H1 (cell line): Measurements from ENCODE around the gene CFAP100. TPM values are rescaled to one million over a fixed set of nuclear protein-coding genes. Genes with fewer than 3 reads are reported as not detected.

Source experiments
- CTCF ChIA-PET: fragments of 300-600 bp; sonication (Branson Sonifier 250); formaldehyde crosslinking; loops from one replicate; lab custom pipeline; 2021; ENCODE audit not compliant: partially characterized antibody; lab: Charles Lee
- POLR2A ChIA-PET: fragments of 300-600 bp; sonication (Branson Sonifier 250); formaldehyde crosslinking; loops from one replicate; lab custom pipeline; 2021; ENCODE audit warnings: inconsistent platforms; ENCODE audit not compliant: partially characterized antibody; lab: Charles Lee
- DNase-seq, 2 experiments: peaks; one replicate each; pipeline versions ENCODE4 v3.0.0 to v3.0.0-alpha.2; 2010 to 2022; ENCODE audit warnings: low spot score in 2 of 2, low read depth in 1 of 2, mixed read lengths in 1 of 2
- FAIRE-seq: peaks from 2 replicates; lab custom pipeline; 2011; peaks lifted over from hg19 to GRCh38; lab: Jason Lieb, UNC
- H2AFZ ChIP-seq: 2 replicates; pipeline ENCODE4 v1.8.1; 2012; ENCODE audit warnings: low read length, inconsistent platforms
- H2AK5ac ChIP-seq: 2 replicates; pipeline ENCODE4 v1.6.1; 2013; ENCODE audit warnings: low read depth, low read length
- H2BK120ac ChIP-seq: replicated peaks from 2 replicates; pipeline ENCODE3; 2013; ENCODE audit warnings: low read depth, low read length, inconsistent platforms
- H2BK12ac ChIP-seq: 2 replicates; pipeline ENCODE4 v1.6.1; 2013; ENCODE audit warnings: low read depth, low read length
- H2BK15ac ChIP-seq: 2 replicates; pipeline ENCODE4 v1.6.1; 2013; ENCODE audit warnings: low read length
- H2BK20ac ChIP-seq: 2 replicates; pipeline ENCODE4 v1.6.1; 2013; ENCODE audit warnings: low read length
- H2BK5ac ChIP-seq: 2 replicates; pipeline ENCODE4 v1.6.1; 2013; ENCODE audit warnings: low read depth, low read length
- H3K14ac ChIP-seq: 2 replicates; pipeline ENCODE4 v1.6.1; 2013; ENCODE audit warnings: inconsistent platforms; ENCODE audit not compliant: insufficient read length
- H3K18ac ChIP-seq: 2 replicates; pipeline ENCODE4 v1.6.1; 2013; ENCODE audit warnings: low read length; ENCODE audit errors: extremely low read depth
- H3K23ac ChIP-seq: 2 replicates; pipeline ENCODE4 v1.6.1; 2013; ENCODE audit warnings: inconsistent platforms; ENCODE audit not compliant: insufficient read length
- H3K23me2 ChIP-seq: 2 replicates; pipeline ENCODE4 v1.6.1; 2013; ENCODE audit warnings: low read depth, low read length
- H3K27ac ChIP-seq: 2 replicates; pipeline ENCODE4 v1.6.1; 2011; ENCODE audit warnings: low read depth, low read length, inconsistent platforms
- H3K27me3 ChIP-seq, 4 experiments: replicated peaks in 1 of 4; 1 replicate in 1 of 4; 2 replicates in 3 of 4; pipeline versions ENCODE4 v1.6.1 to v1.8.1; 2011 to 2013; ENCODE audit warnings: low read length in 3 of 4, mild to moderate bottlenecking in 3 of 4, inconsistent platforms in 2 of 4, mixed read lengths in 2 of 4, moderate library complexity in 1 of 4; ENCODE audit not compliant: control insufficient read depth in 3 of 4, insufficient read depth in 3 of 4; ENCODE audit errors: extremely low read depth in 1 of 4
- H3K36me3 ChIP-seq, 4 experiments: 2 replicates each; pipeline versions ENCODE4 v1.6.1 to v1.8.1; 2011 to 2013; ENCODE audit warnings: mild to moderate bottlenecking in 4 of 4, low read length in 3 of 4, moderate library complexity in 2 of 4, control low read depth in 1 of 4, inconsistent platforms in 1 of 4; ENCODE audit not compliant: insufficient read depth in 4 of 4, control insufficient read depth in 2 of 4
- H3K4ac ChIP-seq: replicated peaks from 2 replicates; pipeline ENCODE3; 2013; ENCODE audit warnings: low read length, low read depth, mixed read lengths, inconsistent platforms; ENCODE audit not compliant: insufficient read length
- H3K4me1 ChIP-seq, 4 experiments: replicated peaks in 1 of 4; 1 replicate in 1 of 4; 2 replicates in 3 of 4; pipeline versions ENCODE4 v1.6.1 to v1.8.1; 2011 to 2013; ENCODE audit warnings: low read length in 3 of 4, inconsistent platforms in 2 of 4, mixed read lengths in 1 of 4; ENCODE audit not compliant: insufficient read depth in 4 of 4, control insufficient read depth in 3 of 4
- H3K4me2 ChIP-seq, 2 experiments: 2 replicates each; pipeline versions ENCODE4 v1.6.1 to v1.8.1; 2011 to 2013; ENCODE audit warnings: low read depth in 2 of 2, low read length in 2 of 2, control low read depth in 1 of 2, inconsistent platforms in 1 of 2, mild to moderate bottlenecking in 1 of 2; ENCODE audit not compliant: insufficient read depth in 1 of 2
- H3K4me3 ChIP-seq, 4 experiments: fragments of 200-600, 300-600 bp in 1 of 4; sonication (generic), shearing (Covaris generic), sonication (Bioruptor Twin) in 1 of 4; 2 replicates each; pipeline versions ENCODE4 v1.5.1 to v1.8.1; 2011 to 2016; ENCODE audit warnings: low read length in 4 of 4, low read depth in 3 of 4, control low read depth in 2 of 4, inconsistent platforms in 2 of 4, mild to moderate bottlenecking in 2 of 4, mixed read lengths in 1 of 4, moderate library complexity in 1 of 4; ENCODE audit not compliant: insufficient read depth in 2 of 4; ENCODE audit errors: extremely low read depth in 1 of 4
- H3K56ac ChIP-seq: replicated peaks from 2 replicates; pipeline ENCODE3; 2013; ENCODE audit warnings: low read depth, mild to moderate bottlenecking, mixed read lengths, low read length, inconsistent platforms; ENCODE audit not compliant: insufficient read length
- H3K79me1 ChIP-seq: 2 replicates; pipeline ENCODE4 v1.6.1; 2013; ENCODE audit warnings: low read depth, low read length, control low read depth
- H3K79me2 ChIP-seq, 2 experiments: 2 replicates each; pipeline versions ENCODE4 v1.6.1 to v1.8.1; 2012 to 2013; ENCODE audit warnings: low read length in 2 of 2, mild to moderate bottlenecking in 2 of 2, inconsistent platforms in 1 of 2; ENCODE audit not compliant: insufficient read depth in 2 of 2, control insufficient read depth in 1 of 2
- H3K9ac ChIP-seq, 4 experiments: replicated peaks in 1 of 4; 1 replicate in 1 of 4; 2 replicates in 3 of 4; pipeline versions ENCODE4 v1.6.1 to v1.8.1; 2011 to 2013; ENCODE audit warnings: low read depth in 3 of 4, low read length in 3 of 4, control low read depth in 2 of 4, mild to moderate bottlenecking in 2 of 4, moderate library complexity in 2 of 4, inconsistent platforms in 1 of 4; ENCODE audit errors: extremely low read depth in 1 of 4
- H3K9me3 ChIP-seq, 2 experiments: 2 replicates each; pipeline versions ENCODE4 v1.6.1 to v1.8.1; 2012 to 2013; ENCODE audit warnings: mild to moderate bottlenecking in 2 of 2, moderate library complexity in 2 of 2, control low read depth in 1 of 2, inconsistent platforms in 1 of 2, low read depth in 1 of 2, low read length in 1 of 2, mixed read lengths in 1 of 2; ENCODE audit not compliant: insufficient read depth in 2 of 2
- H4K20me1 ChIP-seq, 2 experiments: replicated peaks in 1 of 2; 2 replicates each; pipeline versions ENCODE3 to v1.8.1; 2011 to 2013; ENCODE audit warnings: inconsistent platforms in 2 of 2, low read length in 2 of 2, mild to moderate bottlenecking in 1 of 2; ENCODE audit not compliant: insufficient read depth in 2 of 2, control insufficient read depth in 1 of 2
- H4K5ac ChIP-seq: 2 replicates; pipeline ENCODE4 v1.6.1; 2013; ENCODE audit warnings: low read length, low read depth, mixed read lengths, inconsistent platforms; ENCODE audit not compliant: insufficient read length
- H4K8ac ChIP-seq: 2 replicates; pipeline ENCODE4 v1.8.0; 2013; ENCODE audit warnings: mild to moderate bottlenecking, moderate library complexity, low read length, inconsistent platforms; ENCODE audit not compliant: insufficient read depth; ENCODE audit errors: extremely low read depth
- H4K91ac ChIP-seq: replicated peaks from 2 replicates; pipeline ENCODE3; 2013; ENCODE audit warnings: low read length, mixed read lengths, inconsistent platforms; ENCODE audit not compliant: insufficient read length
- BACH1 ChIP-seq: IDR thresholded peaks from 2 replicates; pipeline ENCODE4 v1.6.1; 2012; ENCODE audit warnings: low read length, improper control_type of control experiment
- EZH2 ChIP-seq: fragments of 200-600 bp; sonication (generic); IDR thresholded peaks from 2 replicates; pipeline ENCODE4 v1.7.1; 2012; ENCODE audit warnings: low read depth, mild to moderate bottlenecking, moderate library complexity, low read length, inconsistent platforms; ENCODE audit not compliant: severe bottlenecking
- KDM1A ChIP-seq: fragments of 200-600, 300-600 bp; sonication (generic); IDR thresholded peaks from 2 replicates; pipeline ENCODE4 v1.7.1; 2016; ENCODE audit warnings: mild to moderate bottlenecking, low read length, borderline replicate concordance
- NANOG ChIP-seq: IDR thresholded peaks from 2 replicates; pipeline ENCODE4 v1.6.1; 2011; ENCODE audit warnings: low read length, low read depth, mild to moderate bottlenecking, inconsistent platforms; ENCODE audit not compliant: insufficient read depth, poor library complexity, severe bottlenecking
- WGBS, 2 experiments: shearing (Covaris generic) in 1 of 2; methylation state at CpG; one replicate each; pipeline versions ENCODE4 v1.1.6 to v1.1.7; 2013 to 2015; ENCODE audit warnings: low lambda C conversion rate in 2 of 2, mixed read lengths in 2 of 2, inconsistent platforms in 1 of 2, low coverage in 1 of 2, missing lambda C conversion rate in 1 of 2; ENCODE audit not compliant: insufficient replicate concordance in 2 of 2, insufficient coverage in 1 of 2, insufficient read length in 1 of 2; ENCODE audit errors: extremely low coverage in 1 of 2, missing lambda C conversion rate in 1 of 2; 5-methylcytosine and 5-hydroxymethylcytosine counted together
- polyA plus RNA-seq, 7 experiments: library from polyadenylated mRNA; depleted of rRNA in 3 of 7; stranded (reverse) in 5 of 7; unstranded in 2 of 7; fragments of >200 nt in 5 of 7; fragments of 200-250 nt in 2 of 7; gene quantifications; 1 replicate in 5 of 7; 2 replicates in 1 of 7; 4 replicates in 1 of 7; pipeline versions ENCODE4 v1.2.1 to v1.2.3, GENCODE V29; 2011 to 2013; ENCODE audit warnings: missing spikeins in 2 of 7, mixed read lengths in 2 of 7
- total RNA-seq: library from RNA; stranded (reverse); fragmentation: NEBNext Ultra II Directional; extraction: Animal tissue kit (Norgen Biotek cat#: 25700); gene quantifications from 2 replicates; pipeline ENCODE4 v1.2.1, GENCODE V29; 2021
- TF ChIP-seq, protein P1 (sequence below): IDR thresholded peaks from 2 replicates; pipeline ENCODE4 v1.6.1; 2012; ENCODE audit warnings: inconsistent platforms
- TF ChIP-seq, protein P2 (sequence below), 3 experiments: IDR thresholded peaks; 1 replicate in 2 of 3; 2 replicates in 1 of 3; pipeline versions ENCODE4 v1.5.1 to v1.6.1; 2011; ENCODE audit warnings: low read length in 3 of 3, mild to moderate bottlenecking in 3 of 3, inconsistent platforms in 2 of 3, low read depth in 1 of 3, moderate library complexity in 1 of 3; ENCODE audit not compliant: insufficient read depth in 1 of 3; ENCODE audit errors: control extremely low read depth in 1 of 3
- TF ChIP-seq, protein P3 (sequence below): IDR thresholded peaks from 2 replicates; pipeline ENCODE4 v1.6.1; 2012; ENCODE audit warnings: inconsistent platforms

CFAP100 gene
- total and polyA plus RNA-seq, 2 of the 8 experiments (the other 6 are each of a cell fraction or from before 2014, with no cell fraction given), result 0.17 TPM; not detected in 1

DNA sequence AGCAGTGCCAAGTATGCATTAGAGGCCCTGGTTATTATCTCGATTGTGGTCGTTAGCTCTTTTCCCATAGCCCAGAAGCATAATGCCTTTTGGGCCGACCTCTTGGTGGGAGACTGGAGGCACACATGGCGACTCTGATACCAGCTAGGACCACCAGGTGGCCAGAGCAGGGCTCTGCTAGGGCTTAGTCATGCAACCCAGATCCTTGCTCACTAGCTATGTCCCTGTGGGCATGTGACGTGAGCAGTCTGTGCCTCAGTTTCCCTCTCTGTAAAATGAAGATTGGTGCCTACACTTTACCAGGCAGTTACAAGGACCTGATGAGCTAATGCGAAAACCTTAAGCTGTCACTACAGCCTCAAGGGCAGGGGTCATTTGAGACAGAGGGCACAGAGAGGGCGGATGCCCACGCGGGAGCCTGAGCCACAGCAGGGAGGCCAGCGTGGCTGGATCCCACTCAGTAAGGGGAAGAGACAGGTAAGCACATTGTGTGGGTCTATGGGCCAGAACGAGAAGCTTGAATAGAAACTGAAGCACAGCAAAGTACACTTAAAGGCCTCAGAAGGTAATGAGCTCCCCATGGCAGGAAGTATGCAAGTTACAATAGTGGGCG lies 46.3 kb upstream of the CFAP100 start:
- H3K23me2 ChIP-seq, result no peaks in the 10 kb centered on the region
- DNase-seq (peak in 1 of 2 experiments; percentile 52), FAIRE-seq (peak; percentile 42)
- H3K18ac ChIP-seq, result no peak overlapping the region
- WGBS, 2 experiments, result 81% methylated on average over 12 of the region's 12 CpGs; no CpG with 5 or more reads in 1 of the 2 experiments
- H2BK5ac ChIP-seq, result no peak overlapping the region
- no peak overlapping the region for H2BK12ac ChIP-seq
- ChIA-PET POLR2A (interaction anchor here (0.8 to 2.3 kb wide), 7 partner anchors 9 to 98 kb away, joined by 3 to 9 read pairs (median 3); partner anchors contain the start of gene KLF15), CTCF (interaction anchor here (0.6 to 3.3 kb wide), 37 partner anchors 10 to 1218 kb away, joined by 3 to 30 read pairs (median 4); partner anchors contain the start of gene KLF15)
- no peak overlapping the region for H4K5ac ChIP-seq
- no peak overlapping the region for H3K56ac ChIP-seq
- no peak overlapping the region for H2BK120ac ChIP-seq
- H3K9me3 ChIP-seq, result no peaks in the 10 kb centered on the region
- no peak overlapping the region for H4K8ac ChIP-seq
- H3K4me3 ChIP-seq, result no peak overlapping the region
- H4K91ac ChIP-seq, result no peak overlapping the region
- no peak overlapping the region for H2BK20ac ChIP-seq
- no peak overlapping the region for H3K9ac ChIP-seq
- no peak overlapping the region for H3K14ac ChIP-seq
- peaks cover 0 to 3% of the 10 kb centered on the region in 2 experiments; a peak in 1 of 4 replicates for H3K79me2 ChIP-seq
- no peak overlapping the region for H3K4ac ChIP-seq
- H2AK5ac ChIP-seq, result no peak overlapping the region
- peaks cover 0 to 23% of the 10 kb centered on the region in 2 experiments for H4K20me1 ChIP-seq
- H3K27me3 ChIP-seq, result no peaks in the 10 kb centered on the region
- no peak overlapping the region for H3K23ac ChIP-seq
- no peak overlapping the region for H3K27ac ChIP-seq
- H2AFZ ChIP-seq, result no peak overlapping the region
- H3K4me1 ChIP-seq, result peaks cover 0 to 2% (median 0%) of the 10 kb centered on the region in 4 experiments; a peak in 4 of 7 replicates
- no peak overlapping the region for H2BK15ac ChIP-seq
- H3K36me3 ChIP-seq, result peaks cover 0 to 15% (median 10%) of the 10 kb centered on the region in 4 experiments; a peak in 5 of 8 replicates
- H3K79me1 ChIP-seq, result 0 out of 2 replicates have a peak, but pooled peaks cover 2% of the 10 kb centered on the region
- H3K4me2 ChIP-seq, result no peak overlapping the region
- 0 out of 2 replicates have a peak, but pooled peaks have one; percentile 22 for TF ChIP-seq BACH1
- TF ChIP-seq, protein P1, sequence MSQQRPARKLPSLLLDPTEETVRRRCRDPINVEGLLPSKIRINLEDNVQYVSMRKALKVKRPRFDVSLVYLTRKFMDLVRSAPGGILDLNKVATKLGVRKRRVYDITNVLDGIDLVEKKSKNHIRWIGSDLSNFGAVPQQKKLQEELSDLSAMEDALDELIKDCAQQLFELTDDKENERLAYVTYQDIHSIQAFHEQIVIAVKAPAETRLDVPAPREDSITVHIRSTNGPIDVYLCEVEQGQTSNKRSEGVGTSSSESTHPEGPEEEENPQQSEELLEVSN, result peak; percentile 15; the same call in 1 of the 2 replicates
- TF ChIP-seq, protein P2, sequence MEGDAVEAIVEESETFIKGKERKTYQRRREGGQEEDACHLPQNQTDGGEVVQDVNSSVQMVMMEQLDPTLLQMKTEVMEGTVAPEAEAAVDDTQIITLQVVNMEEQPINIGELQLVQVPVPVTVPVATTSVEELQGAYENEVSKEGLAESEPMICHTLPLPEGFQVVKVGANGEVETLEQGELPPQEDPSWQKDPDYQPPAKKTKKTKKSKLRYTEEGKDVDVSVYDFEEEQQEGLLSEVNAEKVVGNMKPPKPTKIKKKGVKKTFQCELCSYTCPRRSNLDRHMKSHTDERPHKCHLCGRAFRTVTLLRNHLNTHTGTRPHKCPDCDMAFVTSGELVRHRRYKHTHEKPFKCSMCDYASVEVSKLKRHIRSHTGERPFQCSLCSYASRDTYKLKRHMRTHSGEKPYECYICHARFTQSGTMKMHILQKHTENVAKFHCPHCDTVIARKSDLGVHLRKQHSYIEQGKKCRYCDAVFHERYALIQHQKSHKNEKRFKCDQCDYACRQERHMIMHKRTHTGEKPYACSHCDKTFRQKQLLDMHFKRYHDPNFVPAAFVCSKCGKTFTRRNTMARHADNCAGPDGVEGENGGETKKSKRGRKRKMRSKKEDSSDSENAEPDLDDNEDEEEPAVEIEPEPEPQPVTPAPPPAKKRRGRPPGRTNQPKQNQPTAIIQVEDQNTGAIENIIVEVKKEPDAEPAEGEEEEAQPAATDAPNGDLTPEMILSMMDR (IDR thresholded peaks at IDR 0.05; ENCODE audit: control extremely low read depth in 1 of 3, insufficient read depth in 1 of 3, low read depth in 1 of 3, low read length in 3 of 3), result peak in 2 of 3 experiments; percentile 66 to 71; a peak in 3 of 4 replicates
- TF ChIP-seq NANOG, result no peak
- TF ChIP-seq EZH2, result no peak
- TF ChIP-seq, protein P3, sequence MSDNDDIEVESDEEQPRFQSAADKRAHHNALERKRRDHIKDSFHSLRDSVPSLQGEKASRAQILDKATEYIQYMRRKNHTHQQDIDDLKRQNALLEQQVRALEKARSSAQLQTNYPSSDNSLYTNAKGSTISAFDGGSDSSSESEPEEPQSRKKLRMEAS, result peak; percentile 47; the same call in 1 of the 2 replicates
- TF ChIP-seq KDM1A, result peak; percentile 41; the same call in 1 of the 2 replicates
